ENCODE results near the gene WDR48.
"Not testable (repeated sequence)": the region's sequence is repeated elsewhere in the genome, so short reads cannot be mapped to it uniquely, and the experiment has no call there.

Gene WDR48

DNA sequence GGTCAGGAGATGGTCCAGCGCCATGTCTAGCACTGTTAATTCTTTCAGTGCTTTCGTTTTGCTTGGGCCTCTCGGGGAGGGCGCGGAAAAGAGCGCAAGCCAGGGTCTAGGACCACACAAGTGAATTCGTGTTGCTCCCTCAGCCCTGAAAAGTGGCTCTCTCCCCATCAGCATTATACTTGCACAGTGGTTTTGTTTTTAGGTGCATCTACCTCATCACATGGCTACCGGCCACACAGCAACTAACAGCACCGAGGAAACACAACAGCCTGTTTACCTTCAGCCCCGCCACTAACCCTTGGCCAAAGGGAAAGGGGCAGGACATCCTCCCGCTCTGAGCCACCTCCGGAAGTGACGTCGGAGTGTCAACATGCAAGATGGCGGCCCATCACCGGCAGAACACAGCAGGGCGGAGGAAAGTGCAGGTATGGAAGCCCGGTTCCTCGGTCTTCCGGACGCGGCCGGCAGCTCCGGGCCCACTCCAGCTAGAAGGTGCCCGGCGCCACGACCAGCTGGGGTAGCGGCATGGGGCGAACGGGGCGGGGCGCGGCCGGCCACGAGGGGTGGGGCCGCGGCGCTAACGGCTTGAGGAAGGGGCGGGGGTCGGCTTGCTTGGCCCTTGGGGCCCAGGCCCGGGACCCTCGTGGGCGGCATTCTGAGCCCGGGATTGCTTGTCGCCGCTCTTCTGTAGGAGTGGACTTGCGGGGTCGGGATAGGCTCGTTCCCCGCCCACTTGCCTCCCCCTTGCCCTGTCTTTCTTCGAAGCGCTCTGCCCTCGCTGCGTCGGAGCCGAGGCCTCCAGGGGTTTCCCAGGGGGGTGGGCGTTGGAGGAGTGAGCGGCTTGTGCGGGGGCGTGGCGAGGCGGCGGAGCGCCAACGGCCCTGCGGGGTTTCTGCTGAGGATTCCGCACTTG lies at the start of gene WDR48, which contains the start of gene SCN11A:
Gene WDR48 (plus strand): TSS at position 368 of the 913 bp plus-strand sequence. CDS start 10 bp downstream, at position 378.
Gene SCN11A (minus strand): TSS at position 296 of the 913 bp plus-strand sequence. CDS start 101,582 bp downstream, outside the sequence.
- DNase-seq = peak; percentile 70

DNA sequence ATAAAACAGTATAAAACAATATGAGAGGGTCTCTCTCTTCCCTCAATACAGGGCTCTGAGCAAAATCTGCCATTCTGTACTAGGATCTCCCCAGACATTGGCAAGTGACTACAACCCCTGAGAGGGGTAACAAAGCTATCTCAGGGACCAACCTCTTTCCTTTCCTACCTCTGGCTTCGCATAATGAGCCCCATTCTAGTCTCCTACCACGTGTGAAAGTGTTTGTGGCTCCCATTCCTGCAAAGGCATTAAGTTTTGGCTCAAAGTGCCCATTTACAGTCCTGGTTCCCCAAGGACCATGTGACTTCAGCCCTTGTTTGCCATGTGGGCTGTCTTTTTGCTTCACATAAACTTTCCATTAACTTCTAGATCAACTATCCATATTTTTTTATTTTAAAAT lies 46.5 kb upstream of the WDR48 start:
- DNase-seq = no peak

DNA sequence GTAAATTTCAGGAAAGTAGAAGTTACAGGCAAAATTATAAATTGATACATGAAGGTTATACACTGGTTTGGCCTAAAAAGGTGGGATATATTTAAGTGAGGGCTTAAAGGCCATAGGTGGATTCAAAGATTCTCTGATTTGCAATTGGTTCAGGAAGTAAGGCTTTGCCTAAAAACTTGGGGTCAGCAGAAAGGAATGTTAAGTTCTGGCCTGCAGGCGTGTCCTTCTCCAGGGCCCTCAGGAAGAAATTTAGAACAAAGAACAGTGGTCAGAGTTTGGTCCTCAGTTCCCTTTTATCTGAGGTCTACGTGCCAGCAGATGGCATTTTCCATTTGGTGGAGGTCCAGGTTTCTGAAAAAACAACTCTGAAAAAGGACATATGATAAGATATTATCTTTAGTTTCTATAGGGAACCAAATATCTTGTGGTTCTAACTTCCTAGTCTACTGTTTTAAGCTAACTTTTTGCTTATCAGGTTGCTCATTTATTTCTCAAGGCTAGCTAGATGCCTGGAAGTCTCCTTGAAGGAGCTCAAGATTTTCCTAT lies 40.6 kb upstream of the WDR48 start:
- DNase-seq = no peak

DNA sequence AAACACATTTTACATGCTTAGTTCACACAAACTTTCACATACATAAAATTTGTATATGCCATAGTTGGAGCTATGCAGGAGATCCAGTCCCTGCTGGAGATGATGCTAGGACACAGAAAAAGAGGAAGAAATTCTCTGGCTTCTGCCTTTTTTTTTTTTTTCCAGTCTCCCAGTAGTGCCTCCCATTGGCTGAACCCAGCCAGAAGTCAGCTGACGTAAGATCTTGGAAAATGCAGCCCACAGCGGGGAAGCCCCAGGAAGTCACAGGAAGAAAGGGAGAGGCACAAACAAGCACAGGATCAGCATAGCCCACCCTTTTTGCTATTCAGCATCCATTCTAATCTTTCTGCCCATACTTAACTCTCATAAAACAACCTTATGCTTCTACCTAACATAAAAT lies 38.5 kb upstream of the WDR48 start:
- DNase-seq = no peak

DNA sequence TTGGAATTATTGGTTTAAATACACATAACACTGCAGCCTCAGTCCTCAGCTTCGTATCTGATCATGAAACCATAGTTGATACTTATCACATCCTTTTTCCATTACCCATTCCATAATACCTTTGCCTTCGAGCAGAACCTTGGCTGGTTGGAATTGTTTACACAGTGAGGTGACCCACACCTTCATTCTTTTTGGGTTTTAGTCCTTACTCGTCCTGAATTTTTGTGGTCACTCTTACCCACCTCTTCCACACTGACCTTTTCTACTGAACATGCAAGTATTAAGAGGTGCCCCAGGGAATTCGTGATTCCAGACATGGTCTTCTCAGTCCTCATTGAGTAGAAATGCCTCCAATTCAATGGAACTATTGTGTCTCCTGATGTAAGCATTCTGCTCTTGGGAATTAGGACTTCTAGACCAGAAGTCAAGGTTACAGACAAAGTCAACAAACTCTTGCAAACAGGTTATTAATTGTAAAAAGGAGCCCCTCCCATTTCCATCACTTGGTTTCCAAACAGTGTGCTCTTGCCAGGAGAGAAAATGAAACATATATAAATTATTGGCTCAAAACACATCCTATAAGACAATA lies 37.8 kb upstream of the WDR48 start:
- no peak for DNase-seq

DNA sequence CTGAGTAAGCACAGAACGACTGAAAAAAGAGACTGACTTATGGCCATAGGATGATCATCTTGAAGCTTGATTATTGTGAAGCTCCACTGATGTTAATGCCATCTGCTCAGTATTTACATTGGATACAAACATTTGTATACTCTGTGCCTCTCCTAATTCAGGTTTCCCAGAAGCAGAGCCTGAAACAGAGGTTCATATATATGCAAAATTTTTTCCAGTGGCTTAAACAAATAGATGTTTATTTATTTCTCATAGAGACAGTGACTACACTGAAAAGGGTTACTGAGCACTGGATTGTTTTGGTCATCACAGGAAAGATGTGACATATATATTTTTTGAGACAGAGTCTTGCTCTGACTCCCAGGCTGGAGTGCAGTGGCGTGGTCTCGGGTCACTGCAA lies 36.4 kb upstream of the WDR48 start:
- DNase-seq = no peak

DNA sequence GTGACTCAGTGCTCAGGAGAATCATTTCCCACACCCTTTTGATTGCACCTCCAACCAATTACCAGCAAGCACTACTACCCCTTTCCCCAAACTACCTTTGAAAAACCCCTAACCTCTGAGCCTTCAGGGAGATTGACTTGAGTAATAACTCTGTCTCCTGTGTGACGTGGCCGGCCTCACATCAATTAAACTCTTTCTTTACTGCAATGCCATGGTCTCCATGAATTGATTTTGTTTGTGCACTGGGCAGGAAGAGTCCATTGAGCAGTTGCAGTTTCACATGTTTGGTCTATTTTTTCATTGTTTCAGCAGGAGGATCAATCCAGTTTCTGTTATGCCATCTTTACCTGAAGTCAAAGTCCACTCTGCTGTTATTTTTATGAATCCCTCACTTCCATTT lies 32.5 kb upstream of the WDR48 start:
- no peak for DNase-seq

DNA sequence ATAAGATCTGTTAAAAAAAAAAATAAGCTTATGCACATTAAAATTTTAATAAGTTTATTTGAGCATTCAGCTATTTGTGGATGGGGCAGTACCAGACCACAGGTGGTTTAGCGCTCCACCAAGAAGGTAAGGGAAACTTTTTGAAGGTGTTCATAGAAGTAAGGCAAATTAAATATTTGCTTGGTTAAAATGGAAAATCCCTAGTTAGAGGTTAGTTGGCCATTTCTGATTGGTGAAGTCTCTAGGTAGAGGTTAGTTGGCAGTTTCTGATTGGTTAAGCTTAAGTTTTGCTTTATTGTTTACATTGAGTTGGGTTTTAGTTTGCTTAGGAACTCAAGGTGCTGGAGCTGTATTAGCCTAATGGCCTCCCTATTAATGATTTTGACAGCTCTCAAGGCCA lies 30.8 kb upstream of the WDR48 start:
- DNase-seq = no peak

DNA sequence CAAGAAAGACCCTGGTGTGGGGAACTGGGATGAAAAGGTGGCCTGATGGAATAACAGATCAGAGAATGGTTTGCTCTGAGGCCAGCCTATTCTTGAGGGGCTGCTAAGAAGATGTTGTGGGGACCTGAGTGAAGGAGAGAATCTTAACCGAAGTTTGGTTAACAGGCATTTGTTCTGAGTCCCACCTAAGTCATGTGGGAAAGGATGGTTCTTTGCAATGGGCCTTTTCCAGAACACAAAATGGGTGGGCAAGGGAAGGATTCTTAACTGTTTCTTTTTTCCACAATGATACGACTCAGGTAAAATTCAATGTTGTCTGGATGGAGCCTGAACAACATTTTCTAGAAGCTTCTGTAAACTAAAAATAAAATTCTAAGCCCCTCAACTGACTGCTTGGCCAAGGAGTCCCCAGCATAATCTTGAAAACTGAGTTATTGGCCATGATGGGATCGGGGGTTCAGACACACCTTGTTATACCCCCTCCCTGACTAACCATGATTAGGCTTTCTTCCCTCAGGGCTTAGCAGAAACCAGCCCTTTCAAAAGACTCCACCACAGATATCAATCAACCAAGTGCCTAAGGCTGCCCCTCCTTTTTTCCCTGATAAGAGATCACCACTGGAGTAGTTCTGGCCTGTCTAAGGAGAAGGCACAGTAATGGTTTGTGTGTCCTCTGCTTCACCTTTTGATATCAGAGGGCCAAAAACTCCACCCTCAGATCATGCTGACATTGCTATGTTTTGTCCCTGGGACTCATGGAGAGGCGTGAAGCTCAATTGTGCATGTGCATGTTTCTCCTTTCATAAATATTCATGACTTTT lies 30.1 kb upstream of the WDR48 start:
- DNase-seq = no peak

DNA sequence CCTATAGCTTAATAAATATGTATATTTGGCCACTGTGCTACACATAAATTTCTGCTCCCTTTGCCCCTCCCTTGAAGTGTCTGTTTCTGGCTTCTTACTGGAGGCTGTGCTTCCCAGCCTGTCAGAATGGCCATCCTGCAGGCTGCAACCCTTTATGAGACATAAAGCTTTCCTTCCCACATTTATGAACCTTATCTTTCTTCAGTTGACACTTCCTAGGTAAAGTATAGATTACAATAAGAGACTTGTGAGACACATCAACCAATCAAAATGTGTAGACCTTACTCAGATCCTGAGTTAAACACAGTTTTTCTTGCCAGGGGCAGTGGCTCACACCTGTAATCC lies 29.6 kb upstream of the WDR48 start:
- DNase-seq = no peak

DNA sequence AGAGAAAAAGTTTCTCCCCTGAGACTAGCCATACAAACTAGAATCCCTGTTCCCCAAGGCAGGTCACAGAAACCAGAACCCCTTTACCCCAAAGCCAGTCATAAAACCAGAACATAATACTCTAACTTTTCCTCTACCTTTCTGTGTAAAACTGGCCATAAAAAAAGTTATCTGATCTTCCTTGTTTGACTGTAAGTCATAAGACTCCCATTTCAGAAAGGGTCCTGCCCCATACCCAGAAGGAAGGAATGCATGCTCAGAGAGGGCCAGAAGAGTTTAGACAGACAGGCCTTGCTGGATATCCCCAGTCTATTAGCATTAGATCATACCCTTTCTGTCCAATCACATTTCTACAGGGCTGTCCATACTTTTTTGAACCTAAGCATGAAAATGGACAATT lies 27.3 kb upstream of the WDR48 start:
- no peak for DNase-seq

DNA sequence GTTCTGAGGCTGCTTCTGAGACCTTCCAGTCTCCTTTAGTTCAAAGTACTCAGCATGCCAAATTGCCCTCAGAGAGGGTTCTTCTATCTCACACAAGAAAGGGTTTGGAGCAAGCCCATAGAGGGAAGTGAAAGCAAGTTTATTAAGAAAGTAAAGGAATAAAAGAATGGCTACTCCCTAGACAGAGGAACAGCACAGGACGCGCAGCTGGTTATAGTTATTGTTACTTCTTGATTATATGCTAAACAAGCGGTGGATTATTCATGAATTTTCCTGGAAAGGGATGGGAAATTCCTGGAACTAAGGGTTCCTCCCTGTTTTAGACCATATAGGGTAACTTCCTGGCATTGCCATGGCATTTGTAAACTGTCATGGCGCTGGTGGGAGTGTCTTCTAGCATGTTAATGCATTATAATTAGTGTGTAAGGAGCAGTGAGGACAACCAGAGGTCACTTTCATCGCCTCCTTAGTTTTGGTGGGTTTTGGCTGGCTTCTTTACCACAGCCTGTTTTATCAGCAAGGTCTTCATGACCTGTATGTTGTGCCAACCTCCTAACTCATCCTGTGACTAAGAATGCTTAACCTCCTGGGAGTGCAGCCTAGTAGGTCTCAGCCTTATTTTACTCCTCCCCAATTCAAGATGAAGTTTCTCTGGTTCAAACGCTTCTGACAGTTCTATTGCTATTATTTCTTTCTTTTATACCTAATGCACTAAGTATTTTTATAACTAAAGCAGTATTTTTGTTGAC lies 26.4 kb upstream of the WDR48 start:
- DNase-seq = no peak

DNA sequence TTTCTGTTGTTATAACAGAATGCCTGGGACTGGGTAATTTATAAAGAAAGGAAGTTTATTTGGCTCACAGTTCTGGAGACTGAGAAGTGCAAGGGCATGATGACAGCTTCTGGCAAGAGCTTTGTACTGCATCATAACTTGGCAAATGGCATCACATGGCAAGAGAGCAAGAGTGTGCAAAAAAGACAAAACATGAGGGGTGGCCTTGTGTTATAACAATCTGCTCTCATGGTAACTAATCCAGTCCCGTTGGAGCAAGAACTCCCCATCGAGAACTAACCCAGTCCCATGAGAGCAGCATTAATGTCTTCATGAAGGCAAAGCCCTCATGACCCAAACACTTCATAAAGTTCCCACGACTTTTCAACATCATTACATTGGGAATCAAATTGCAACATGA lies 23.3 kb upstream of the WDR48 start:
- no peak for DNase-seq

DNA sequence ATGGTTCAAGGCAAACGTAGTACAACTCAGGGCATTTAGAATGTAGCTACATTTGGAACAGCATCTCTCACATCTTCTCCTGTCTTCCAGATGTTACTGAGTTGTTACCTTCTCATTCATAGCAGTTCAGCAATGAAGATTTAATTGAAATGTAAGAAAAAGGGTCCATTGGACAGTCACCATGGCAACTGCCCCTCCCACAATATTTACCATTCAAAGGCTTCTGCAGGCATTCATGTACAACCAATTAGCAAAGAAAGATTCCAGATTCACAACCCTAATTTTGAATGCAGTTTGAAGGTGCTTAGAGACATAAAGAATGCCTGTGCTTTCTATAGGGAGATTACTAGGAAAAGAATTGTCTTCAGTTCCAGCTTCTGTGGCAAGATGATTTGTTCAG lies 22.3 kb upstream of the WDR48 start:
- no peak for DNase-seq

DNA sequence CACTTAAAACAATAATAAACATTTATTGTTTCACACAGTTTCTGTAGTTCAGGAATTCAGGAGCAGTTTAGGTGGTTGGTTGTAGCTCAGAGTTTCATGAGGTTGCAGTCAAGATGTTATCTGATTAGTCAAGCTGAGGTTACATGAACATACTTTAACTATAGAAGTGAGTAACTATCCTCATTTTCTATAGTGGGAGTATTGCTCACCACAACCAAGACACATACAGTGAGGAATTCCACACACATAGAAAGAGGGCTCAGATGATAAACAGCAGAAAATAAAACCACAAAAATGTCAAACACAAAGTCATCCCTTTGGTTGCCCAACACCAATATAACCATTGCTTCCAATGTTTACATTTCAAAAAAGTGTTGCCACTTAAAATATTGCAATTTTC lies 13.7 kb upstream of the WDR48 start:
- no peak for DNase-seq

DNA sequence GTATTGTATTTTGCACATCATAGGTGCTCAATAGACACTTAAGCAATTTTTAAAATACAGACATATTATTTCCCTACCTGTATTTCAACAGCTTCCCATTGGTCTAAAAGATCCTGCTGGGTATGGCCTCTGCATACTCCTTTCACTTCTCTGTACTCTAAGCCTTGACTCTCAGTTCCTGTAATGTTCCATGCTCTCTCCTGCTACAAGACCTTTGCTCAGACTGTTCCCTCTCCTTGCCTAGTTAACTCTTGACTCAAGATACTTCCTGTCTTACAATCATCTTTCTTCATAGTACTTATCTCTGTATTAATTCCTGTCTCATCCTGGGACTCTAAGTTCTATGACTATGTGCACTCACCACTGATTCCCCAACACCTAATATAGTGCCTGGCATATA lies 1.8 kb upstream of the WDR48 start:
- no peak for DNase-seq

DNA sequence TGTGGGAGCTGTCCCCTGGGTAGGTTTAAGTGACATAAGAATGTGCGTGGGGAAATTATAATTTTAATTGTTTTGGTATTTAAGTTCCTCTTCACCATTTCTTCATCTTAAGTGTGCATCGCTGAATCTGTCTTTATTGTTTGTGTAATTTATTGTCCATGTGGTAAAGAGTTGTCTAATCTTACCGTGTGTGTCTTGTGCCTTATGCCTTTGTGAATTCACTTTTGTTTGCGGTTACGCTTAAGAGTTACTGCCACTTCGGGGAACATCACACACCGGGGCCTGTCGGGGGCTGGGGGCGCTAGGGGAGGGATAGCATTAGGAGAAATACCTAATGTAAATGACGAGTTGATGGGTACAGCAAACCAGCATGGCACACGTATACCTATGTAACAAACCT lies 767 bp downstream of the WDR48 start:
- DNase-seq = no peak

DNA sequence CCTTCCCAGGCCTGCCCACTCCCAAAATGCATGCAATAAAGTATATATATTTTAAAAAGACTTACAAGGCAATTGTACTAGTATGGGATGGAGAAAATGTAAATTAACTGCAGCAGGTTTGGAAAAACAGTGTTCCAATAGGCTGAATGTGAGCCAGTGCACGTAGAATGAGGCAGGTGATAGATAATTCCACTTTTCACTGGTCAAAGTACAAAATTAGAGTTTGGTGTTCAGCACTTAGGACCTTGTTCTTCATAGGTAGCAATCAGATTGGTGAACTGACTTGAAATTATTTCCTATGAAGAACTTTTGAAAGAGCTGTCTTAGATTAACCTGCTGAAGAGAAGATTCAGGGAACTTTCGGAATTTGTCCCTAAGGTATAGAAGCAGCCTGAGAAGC lies 1.9 kb downstream of the WDR48 start:
- no peak for DNase-seq

DNA sequence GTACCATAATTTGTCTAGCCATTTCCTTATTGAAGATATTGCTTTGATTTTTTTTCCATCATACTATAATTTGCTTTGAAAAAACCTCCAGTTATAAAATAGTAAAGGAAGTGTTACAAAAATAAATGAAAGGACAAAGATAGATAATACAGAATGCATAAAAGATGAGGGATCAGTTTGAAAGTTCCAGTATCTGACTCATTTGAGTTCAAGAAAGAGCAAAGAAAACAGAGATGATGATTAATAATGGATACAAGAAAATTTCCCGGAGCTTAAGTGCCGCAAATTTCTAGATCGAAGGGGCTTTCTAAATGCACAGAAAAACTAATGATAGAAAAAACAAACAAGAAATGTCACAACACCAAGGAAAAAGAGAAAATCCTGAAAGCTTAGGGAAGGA lies 4.3 kb downstream of the WDR48 start:
- DNase-seq = no peak

DNA sequence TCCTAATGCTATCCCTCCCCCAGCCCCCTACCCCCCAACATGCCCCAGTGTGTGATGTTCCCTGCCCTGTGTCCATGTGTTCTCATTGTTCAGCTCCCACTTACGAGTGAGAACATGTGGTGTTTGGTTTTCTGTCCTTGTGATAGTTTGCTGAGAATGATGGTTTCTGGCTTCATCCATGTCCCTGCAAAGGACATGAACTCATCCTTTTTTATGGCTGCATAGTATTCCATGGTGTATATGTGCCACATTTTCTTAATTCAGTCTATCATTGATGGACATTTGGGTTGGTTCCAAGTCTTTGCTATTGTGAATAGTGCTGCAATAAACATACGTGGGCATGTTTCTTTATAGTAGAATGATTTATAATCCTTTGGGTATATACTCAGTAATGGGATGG lies 9.4 kb downstream of the WDR48 start:
- not testable (repeated sequence) for DNase-seq

DNA sequence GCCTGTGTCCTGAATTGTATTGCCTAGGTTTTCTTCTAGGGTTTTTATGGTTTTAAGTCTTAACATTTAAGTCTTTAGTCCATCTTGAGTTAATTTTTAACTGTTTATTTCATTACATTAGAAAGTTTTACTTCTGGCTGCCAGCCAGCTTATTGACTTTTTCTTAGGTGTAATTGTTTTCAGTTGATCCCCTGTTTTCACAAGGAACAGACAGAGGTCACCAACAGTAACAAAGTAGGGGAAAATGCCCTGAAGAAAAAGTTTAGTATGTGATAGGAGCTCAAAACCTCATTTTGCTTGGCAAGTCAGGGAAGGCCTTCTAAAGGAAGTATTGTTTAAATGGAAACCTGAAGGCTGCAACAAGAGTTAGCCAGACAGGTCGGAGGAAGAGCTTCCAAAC lies 10.4 kb downstream of the WDR48 start:
- no peak for DNase-seq

DNA sequence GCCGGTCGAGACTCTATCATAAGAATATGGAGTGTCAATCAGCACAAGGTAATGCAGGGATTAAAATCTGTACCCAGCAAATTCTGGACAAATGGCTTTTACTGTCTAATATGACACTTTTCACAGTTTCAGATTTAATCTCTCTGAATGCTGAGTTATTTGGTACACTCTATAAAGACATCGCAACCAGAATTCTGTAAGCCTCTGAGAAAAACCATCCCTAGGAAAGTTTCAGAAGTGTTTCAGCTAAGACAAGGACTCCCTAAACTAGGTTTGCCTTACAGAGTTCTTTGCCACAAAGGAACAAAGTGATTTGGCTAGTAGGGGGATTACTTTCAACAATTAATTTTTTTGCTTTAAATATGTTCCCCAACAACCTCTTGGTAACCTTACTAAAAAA lies 11.3 kb downstream of the WDR48 start:
- DNase-seq = no peak

DNA sequence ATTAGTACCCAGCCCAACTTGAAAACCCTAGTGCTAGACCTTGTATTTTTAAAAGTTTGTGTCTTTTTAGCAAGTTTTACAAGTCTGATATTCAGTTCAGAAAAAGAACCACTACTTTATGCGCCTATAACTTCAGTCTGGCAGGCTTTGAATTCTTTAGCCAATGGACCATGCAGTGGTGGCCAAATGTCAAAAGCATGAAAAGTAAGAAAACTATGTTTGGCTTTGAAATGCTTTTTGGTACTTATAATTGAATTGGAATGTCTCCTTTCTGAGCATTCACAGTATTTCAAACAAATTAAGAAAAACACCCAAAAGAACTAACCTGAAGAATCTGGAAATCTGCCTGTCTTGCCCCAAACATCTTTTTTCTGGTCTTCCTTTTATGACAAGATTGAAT lies 12.8 kb downstream of the WDR48 start:
- no peak for DNase-seq
